ENCODE data around the gene MED16.
"Not testable (repeated sequence)": the region's sequence is repeated elsewhere in the genome, so short reads cannot be mapped to it uniquely, and the experiment has no call there.

Gene MED16

DNA sequence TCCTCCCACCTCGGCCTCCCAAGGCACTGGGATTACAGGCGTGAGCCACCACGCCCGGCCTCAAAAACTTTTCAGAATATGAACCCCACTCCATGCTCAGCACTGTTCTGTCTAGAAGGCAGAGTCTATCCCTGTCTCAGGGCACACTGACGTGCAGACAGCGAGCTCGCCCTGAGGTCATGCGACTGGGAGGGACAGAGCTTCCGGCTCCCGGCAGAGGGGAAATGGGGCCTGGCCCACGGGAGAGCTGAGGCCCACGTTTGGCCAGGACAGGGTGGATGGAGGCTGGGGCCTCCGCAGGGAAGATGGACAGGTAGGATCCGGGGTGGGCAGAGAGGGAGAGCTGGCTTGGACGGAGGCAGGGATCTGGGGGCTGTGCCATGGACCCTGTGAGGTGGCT is 68.1 kb downstream of the MED16 start:
- TF ChIP-seq, protein P1, sequence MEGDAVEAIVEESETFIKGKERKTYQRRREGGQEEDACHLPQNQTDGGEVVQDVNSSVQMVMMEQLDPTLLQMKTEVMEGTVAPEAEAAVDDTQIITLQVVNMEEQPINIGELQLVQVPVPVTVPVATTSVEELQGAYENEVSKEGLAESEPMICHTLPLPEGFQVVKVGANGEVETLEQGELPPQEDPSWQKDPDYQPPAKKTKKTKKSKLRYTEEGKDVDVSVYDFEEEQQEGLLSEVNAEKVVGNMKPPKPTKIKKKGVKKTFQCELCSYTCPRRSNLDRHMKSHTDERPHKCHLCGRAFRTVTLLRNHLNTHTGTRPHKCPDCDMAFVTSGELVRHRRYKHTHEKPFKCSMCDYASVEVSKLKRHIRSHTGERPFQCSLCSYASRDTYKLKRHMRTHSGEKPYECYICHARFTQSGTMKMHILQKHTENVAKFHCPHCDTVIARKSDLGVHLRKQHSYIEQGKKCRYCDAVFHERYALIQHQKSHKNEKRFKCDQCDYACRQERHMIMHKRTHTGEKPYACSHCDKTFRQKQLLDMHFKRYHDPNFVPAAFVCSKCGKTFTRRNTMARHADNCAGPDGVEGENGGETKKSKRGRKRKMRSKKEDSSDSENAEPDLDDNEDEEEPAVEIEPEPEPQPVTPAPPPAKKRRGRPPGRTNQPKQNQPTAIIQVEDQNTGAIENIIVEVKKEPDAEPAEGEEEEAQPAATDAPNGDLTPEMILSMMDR (IDR thresholded peaks at IDR 0.05; ENCODE audit: unreplicated experiment in 3 of 3) = no peak
- peaks cover 8% of the 10 kb centered on the region for H3K27me3 Mint-ChIP-seq (ENCODE audit: low read depth)
- no peak overlapping the region for H3K27ac Mint-ChIP-seq
- H3K4me3 Mint-ChIP-seq = peak overlapping the region in 1 of 3 experiments; percentile 33
- H3K9me3 Mint-ChIP-seq = no peaks in the 10 kb centered on the region
- H3K36me3 Mint-ChIP-seq (ENCODE audit: low read depth) = no peaks in the 10 kb centered on the region
- H3K4me1 Mint-ChIP-seq = no peaks in the 10 kb centered on the region

DNA sequence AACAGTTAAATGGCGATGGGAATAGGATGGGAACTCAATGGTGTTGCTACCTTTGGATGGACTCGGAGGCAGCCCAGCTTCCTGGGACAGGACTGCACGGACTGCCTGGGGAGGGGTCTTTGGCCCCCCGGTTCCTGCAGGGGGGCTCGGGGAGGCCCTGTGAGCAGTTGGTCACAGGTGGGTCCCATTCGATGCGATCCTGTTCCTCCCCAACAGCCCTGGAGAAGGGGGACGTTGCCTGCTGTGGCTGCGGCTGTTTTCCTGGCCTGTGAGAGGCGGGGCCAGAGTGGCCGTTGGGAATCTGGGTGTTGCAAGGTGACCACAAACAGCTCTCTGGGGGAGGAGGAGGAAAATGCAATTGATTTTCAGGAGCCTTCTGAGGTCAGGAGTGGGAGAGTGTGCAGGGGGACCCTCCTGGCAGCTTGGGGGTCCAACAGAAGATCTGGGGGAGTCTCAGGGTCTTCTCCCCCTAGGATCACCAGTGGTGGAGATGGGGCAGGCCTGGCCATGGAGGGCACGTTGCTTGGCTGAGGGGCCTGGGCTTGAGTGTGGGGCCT is 69.3 kb downstream of the MED16 start:
- Mint-ChIP-seq H3K4me1 (no peaks in the 10 kb centered on the region), H3K36me3 (ENCODE audit: low read depth) (no peaks in the 10 kb centered on the region), H3K4me3 (peak overlapping the region; percentile 55 to 63 (median 56)), H3K27ac (no peak overlapping the region), H3K9me3 (no peaks in the 10 kb centered on the region), H3K27me3 (ENCODE audit: low read depth) (peaks cover 7% of the 10 kb centered on the region)
- TF ChIP-seq, protein P1 (IDR thresholded peaks at IDR 0.05; ENCODE audit: unreplicated experiment in 3 of 3) = no peak

DNA sequence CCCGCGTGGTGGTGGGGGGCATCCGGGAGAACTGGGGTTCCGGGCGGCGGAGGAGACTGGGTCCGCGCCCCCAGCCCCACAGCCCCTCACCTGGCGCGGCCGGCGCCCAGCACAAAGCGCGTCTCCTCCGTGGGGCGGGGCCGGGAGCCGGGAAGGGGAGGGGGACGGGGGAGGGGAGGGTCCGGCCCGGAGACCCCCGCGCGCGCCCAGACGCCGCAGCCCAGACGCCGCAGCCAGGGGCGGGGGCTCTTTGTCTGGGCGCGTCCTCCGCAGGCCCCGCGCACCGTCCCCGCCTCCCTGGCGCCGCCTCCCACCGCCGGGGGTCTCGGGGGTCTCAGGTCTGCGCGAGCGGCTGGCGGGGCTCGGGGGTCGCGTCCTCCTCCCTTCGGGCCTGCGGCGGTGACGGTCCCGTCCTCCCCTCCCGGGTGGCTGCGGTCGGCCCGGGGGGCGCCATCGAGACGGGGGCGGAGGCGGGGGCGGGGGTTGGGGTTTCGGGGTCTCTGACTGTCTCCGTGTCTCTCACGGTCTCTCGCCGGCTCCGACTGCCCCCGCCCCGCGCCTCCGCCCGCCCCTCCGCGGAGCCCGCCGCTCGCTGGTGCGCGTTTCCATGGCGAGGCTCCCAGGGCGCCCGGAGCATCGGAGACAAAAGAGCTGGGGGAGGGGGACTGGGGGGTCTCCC is 71.0 kb downstream of the MED16 start, which contains the start of gene PLPPR3:
TSS of gene PLPPR3 (minus strand) at position 131 of the 679 bp plus-strand sequence. CDS start 396 bp downstream, outside the sequence.
- H3K4me3 Mint-ChIP-seq = peak within 1 kb of the TSS; percentile 82 to 84 (median 82)
- H3K36me3 Mint-ChIP-seq (ENCODE audit: low read depth) = peaks cover 1% of the 10 kb centered on the region
- peaks cover 7% of the 10 kb centered on the region for H3K27me3 Mint-ChIP-seq (ENCODE audit: low read depth)
- TF ChIP-seq, protein P1 (IDR thresholded peaks at IDR 0.05; ENCODE audit: unreplicated experiment in 3 of 3) = no peak
- no peaks in the 10 kb centered on the region for H3K4me1 Mint-ChIP-seq
- H3K27ac Mint-ChIP-seq = no peak within 1 kb of the TSS
- no peaks in the 10 kb centered on the region for H3K9me3 Mint-ChIP-seq

DNA sequence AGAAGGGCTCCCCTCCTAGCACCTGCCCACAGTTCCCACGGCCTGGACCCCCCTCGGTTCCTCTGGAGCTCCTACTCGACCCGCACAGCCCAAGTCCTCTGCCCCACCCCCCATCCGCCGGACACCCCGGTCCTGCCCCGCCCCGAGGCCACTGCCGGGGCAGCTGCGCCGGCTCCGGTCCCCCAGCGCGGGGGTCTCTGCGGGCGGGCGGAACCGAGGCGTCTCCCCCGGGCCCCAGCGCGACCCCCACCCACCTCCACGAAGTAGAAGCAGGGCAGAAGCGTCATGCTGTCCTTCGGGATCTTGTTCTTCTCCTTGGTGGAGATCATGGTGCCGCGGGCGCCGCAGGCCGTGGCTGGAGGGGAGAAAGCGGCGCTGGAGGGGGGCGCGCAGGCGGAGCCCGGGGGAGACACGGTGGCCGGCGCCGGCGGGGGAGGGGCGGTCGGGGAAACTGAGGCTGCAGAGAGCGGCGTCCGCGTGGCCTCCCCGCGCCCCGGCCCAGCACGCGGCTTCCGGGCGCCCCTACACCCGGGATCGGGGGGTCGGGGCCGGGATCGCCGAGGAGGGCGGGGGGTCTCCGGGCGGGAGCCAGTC is 71.7 kb downstream of the MED16 start:
- H3K27me3 Mint-ChIP-seq (ENCODE audit: low read depth) = peaks cover 7% of the 10 kb centered on the region
- TF ChIP-seq, protein P1 (IDR thresholded peaks at IDR 0.05; ENCODE audit: unreplicated experiment in 3 of 3) = no peak
- no peaks in the 10 kb centered on the region for H3K4me1 Mint-ChIP-seq
- H3K4me3 Mint-ChIP-seq = peak overlapping the region; percentile 82 to 84 (median 82)
- peaks cover 8% of the 10 kb centered on the region for H3K36me3 Mint-ChIP-seq (ENCODE audit: low read depth)
- H3K9me3 Mint-ChIP-seq = no peaks in the 10 kb centered on the region
- no peak overlapping the region for H3K27ac Mint-ChIP-seq

DNA sequence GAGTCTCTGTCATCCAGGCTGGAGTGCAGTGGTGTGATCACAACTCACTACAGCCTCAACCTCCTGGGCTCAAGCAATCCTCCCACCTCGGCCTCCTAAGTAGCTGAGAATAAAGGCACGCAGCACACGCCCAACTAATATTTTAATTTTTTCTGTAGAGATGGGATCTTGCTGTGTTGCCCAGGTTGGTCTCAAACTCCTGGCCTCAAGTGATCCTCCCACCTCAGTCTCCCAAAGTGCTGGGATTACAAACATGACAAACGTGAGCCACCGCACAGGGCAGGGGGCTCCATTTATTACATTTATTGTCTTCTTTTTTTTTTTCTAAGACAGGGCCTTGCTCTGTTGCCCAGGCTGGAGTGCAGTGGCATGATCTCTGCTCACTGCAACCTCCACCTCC is 72.8 kb downstream of the MED16 start:
- peak overlapping the region; percentile 62 to 82 (median 82) for H3K4me3 Mint-ChIP-seq
- H3K27me3 Mint-ChIP-seq (ENCODE audit: low read depth); H3K9me3 Mint-ChIP-seq; H3K27ac Mint-ChIP-seq; H3K4me1 Mint-ChIP-seq: not testable (repeated sequence)
- H3K36me3 Mint-ChIP-seq (ENCODE audit: low read depth) = peaks cover 15% of the 10 kb centered on the region
